GM23338 (cell line): ENCODE results near the gene KLRG1. TPM values are rescaled to one million over a fixed set of nuclear protein-coding genes. Genes with fewer than 3 reads are reported as not detected.

Experiments
- ATAC-seq: fragments of 200-7000 bp; cut with Tn5 transposase; 3 replicates; pipeline ENCODE4 v1.9.1; 2020
- DNase-seq: peaks from one replicate; pipeline ENCODE4 v3.0.0-alpha.2; 2015; ENCODE audit warnings: low spot score
- H2AFZ ChIP-seq: fragments of 200-600 bp; sonication (generic); 2 replicates; pipeline ENCODE4 v1.8.0; 2016; ENCODE audit warnings: antibody characterized with exemption, mild to moderate bottlenecking, moderate library complexity
- H3F3A ChIP-seq: fragments of 200-600 bp; sonication (generic); replicated peaks from 2 replicates; pipeline ENCODE4 v1.8.0; 2017; ENCODE audit warnings: antibody characterized with exemption, mixed run types, low read depth
- H3K27ac ChIP-seq: fragments of 200-600 bp; sonication (generic); 2 replicates; pipeline ENCODE4 v1.6.1; 2016; ENCODE audit warnings: low read depth
- H3K27me3 ChIP-seq: fragments of 200-600 bp; sonication (generic); 2 replicates; pipeline ENCODE4 v1.8.0; 2016; ENCODE audit warnings: mild to moderate bottlenecking, mixed run types, moderate library complexity; ENCODE audit not compliant: insufficient read depth
- H3K36me3 ChIP-seq: fragments of 200-600 bp; sonication (generic); 2 replicates; pipeline ENCODE4 v1.8.0; 2016; ENCODE audit warnings: mild to moderate bottlenecking; ENCODE audit not compliant: insufficient read depth
- H3K4me1 ChIP-seq: fragments of 200-600 bp; sonication (generic); 2 replicates; pipeline ENCODE4 v1.8.0; 2016; ENCODE audit warnings: mild to moderate bottlenecking, moderate library complexity; ENCODE audit not compliant: insufficient read depth
- H3K4me2 ChIP-seq: fragments of 200-600 bp; sonication (generic); 2 replicates; pipeline ENCODE4 v1.7.1; 2017; ENCODE audit warnings: mixed run types
- H3K4me3 ChIP-seq: fragments of 200-600 bp; sonication (generic); 2 replicates; pipeline ENCODE4 v1.6.1; 2016; ENCODE audit warnings: mixed run types
- H3K79me2 ChIP-seq: fragments of 200-600 bp; sonication (generic); replicated peaks from 2 replicates; pipeline ENCODE4 v1.8.0; 2017; ENCODE audit warnings: mild to moderate bottlenecking; ENCODE audit not compliant: insufficient read depth
- H3K9me2 ChIP-seq: fragments of 200-600 bp; sonication (generic); 2 replicates; pipeline ENCODE4 v1.8.0; 2017; ENCODE audit not compliant: insufficient read depth
- H4K20me1 ChIP-seq: fragments of 200-600 bp; sonication (generic); replicated peaks from 2 replicates; pipeline ENCODE4 v1.8.0; 2017; ENCODE audit warnings: mild to moderate bottlenecking; ENCODE audit not compliant: insufficient read depth
- H3K27ac Mint-ChIP-seq: 2 replicates; pipeline ENCODE4 v1.8.0; 2020; ENCODE audit warnings: inconsistent platforms, mild to moderate bottlenecking, moderate library complexity, mixed read lengths
- H3K27me3 Mint-ChIP-seq: 3 replicates; pipeline ENCODE4 v1.8.0; 2022; ENCODE audit warnings: low read depth, mild to moderate bottlenecking, moderate library complexity, mixed read lengths, inconsistent platforms; ENCODE audit not compliant: insufficient read depth, poor library complexity
- H3K36me3 Mint-ChIP-seq: 3 replicates; pipeline ENCODE4 v1.8.0; 2021; ENCODE audit warnings: low read depth, mild to moderate bottlenecking, inconsistent platforms, moderate library complexity, mixed read lengths
- H3K4me1 Mint-ChIP-seq: 3 replicates; pipeline ENCODE4 v1.8.0; 2020; ENCODE audit warnings: mild to moderate bottlenecking, inconsistent platforms, mixed read lengths
- H3K4me3 Mint-ChIP-seq: 3 replicates; pipeline ENCODE4 v1.8.0; 2021; ENCODE audit warnings: moderate library complexity, mild to moderate bottlenecking, inconsistent platforms, mixed read lengths
- H3K9me3 Mint-ChIP-seq: 3 replicates; pipeline ENCODE4 v1.8.0; 2020; ENCODE audit warnings: moderate library complexity, mild to moderate bottlenecking, inconsistent platforms, mixed read lengths
- ETS1 ChIP-seq: IDR thresholded peaks from 2 replicates; pipeline ENCODE4 v1.6.1; 2016; ENCODE audit warnings: antibody characterized with exemption
- EZH2 ChIP-seq: fragments of 200-600 bp; sonication (generic); IDR thresholded peaks from one replicate; pipeline ENCODE4 v1.8.0; 2017; ENCODE audit warnings: antibody characterized with exemption, mild to moderate bottlenecking, low read depth; ENCODE audit not compliant: unreplicated experiment
- JUNB ChIP-seq: IDR thresholded peaks from one replicate; pipeline ENCODE4 v1.6.1; 2016; ENCODE audit warnings: antibody characterized with exemption; ENCODE audit not compliant: unreplicated experiment
- NANOG ChIP-seq: IDR thresholded peaks from 2 replicates; pipeline ENCODE4 v1.6.1; 2016; ENCODE audit warnings: antibody characterized with exemption, borderline replicate concordance
- REST ChIP-seq: IDR thresholded peaks from one replicate; pipeline ENCODE4 v1.6.1; 2018; ENCODE audit warnings: antibody characterized with exemption; ENCODE audit not compliant: unreplicated experiment
- STAT1 ChIP-seq: IDR thresholded peaks from one replicate; pipeline ENCODE4 v1.6.1; 2016; ENCODE audit warnings: antibody characterized with exemption; ENCODE audit not compliant: unreplicated experiment
- ZNF114 ChIP-seq: fragments of 250-450 bp; sonication (Bioruptor Pico); IDR thresholded peaks from 2 replicates; pipeline ENCODE4 v1.5.0; 2020; ENCODE audit warnings: mild to moderate bottlenecking, moderate library complexity
- ZNF331 ChIP-seq: fragments of 250-450 bp; sonication (Bioruptor Pico); IDR thresholded peaks from 2 replicates; pipeline ENCODE4 v1.5.0; 2020; ENCODE audit warnings: low read depth, mild to moderate bottlenecking, moderate library complexity
- polyA plus RNA-seq: library from polyadenylated mRNA; unstranded; fragments of >200 nt; fragmentation: Nextera tagmentation; extraction: Ambion mirVana; gene quantifications from 2 replicates; pipeline ENCODE4 v1.2.1, GENCODE V29; 2016
- total RNA-seq: library from RNA; depleted of rRNA; stranded (reverse); fragments of >200 nt; shearing (Covaris generic); gene quantifications from 2 replicates; pipeline ENCODE4 v1.2.3, GENCODE V29; 2014

KLRG1 gene
- total and polyA plus RNA-seq, 2 experiments from 2014 or later = 5.1 to 7.9 TPM

- no peak for TF ChIP-seq REST
- TF ChIP-seq ZNF331 (CRISPR knock-in tag) = no peak
- TF ChIP-seq ZNF114 (CRISPR knock-in tag) = no peak
Measured at GRCh38 chr12:8987685-8988084, 1.7 kb upstream of the KLRG1 start (continued).

GRCh38 chr12:8991371-8992345 is 2.3 kb downstream of the KLRG1 start:
- Histone ChIP-seq H3K4me2 (no peak overlapping the region), H3K4me3 (no peak overlapping the region), H3K27ac (no peak overlapping the region), H3K79me2 (no peaks in the 10 kb centered on the region), H3K27me3 (no peaks in the 10 kb centered on the region), H3F3A (no peaks in the 10 kb centered on the region), H3K4me1 (no peaks in the 10 kb centered on the region), H4K20me1 (no peaks in the 10 kb centered on the region), H2AFZ (no peak overlapping the region), H3K36me3 (no peaks in the 10 kb centered on the region), H3K9me2 (no peaks in the 10 kb centered on the region)
- Mint-ChIP-seq H3K27ac (no peak overlapping the region), H3K36me3 (no peaks in the 10 kb centered on the region), H3K27me3 (no peaks in the 10 kb centered on the region), H3K9me3 (no peaks in the 10 kb centered on the region), H3K4me1 (peaks cover 1% of the 10 kb centered on the region), H3K4me3 (no peak overlapping the region)
- no peak for DNase-seq
- ATAC-seq = no peak
- TF ChIP-seq NANOG = no peak
- TF ChIP-seq ETS1 = no peak
- TF ChIP-seq JUNB = no peak
- TF ChIP-seq EZH2 = no peak
- TF ChIP-seq ZNF114 (CRISPR knock-in tag) = no peak

GRCh38 chr12:8993827-8994226 is 4.5 kb downstream of the KLRG1 start:
- no peak for DNase-seq
- no peaks in the 10 kb centered on the region for H3K9me3 Mint-ChIP-seq
- TF ChIP-seq STAT1 (no peak), ETS1 (no peak), NANOG (no peak), JUNB (no peak)

More at GRCh38 chr12:8993827-8994226, 4.5 kb downstream of the KLRG1 start:
- H3K4me3 Mint-ChIP-seq = no peak overlapping the region
- Histone ChIP-seq H3K4me2 (no peak overlapping the region), H3K27ac (no peak overlapping the region), H3K79me2 (no peaks in the 10 kb centered on the region), H3K4me1 (no peaks in the 10 kb centered on the region), H3K36me3 (no peaks in the 10 kb centered on the region), H3K27me3 (no peaks in the 10 kb centered on the region), H2AFZ (no peak overlapping the region), H3F3A (no peaks in the 10 kb centered on the region), H4K20me1 (no peaks in the 10 kb centered on the region), H3K4me3 (no peak overlapping the region), H3K9me2 (no peaks in the 10 kb centered on the region)
- ATAC-seq = no peak
- H3K27me3 Mint-ChIP-seq = no peaks in the 10 kb centered on the region
- peaks cover 6% of the 10 kb centered on the region for H3K4me1 Mint-ChIP-seq
- H3K36me3 Mint-ChIP-seq = no peaks in the 10 kb centered on the region
- no peak overlapping the region for H3K27ac Mint-ChIP-seq
